ENCODE measurements around the gene DCANP1.
"Not testable (repeated sequence)": the region's sequence is repeated elsewhere in the genome, so short reads cannot be mapped to it uniquely, and the experiment has no call there.

DCANP1 gene

DNA sequence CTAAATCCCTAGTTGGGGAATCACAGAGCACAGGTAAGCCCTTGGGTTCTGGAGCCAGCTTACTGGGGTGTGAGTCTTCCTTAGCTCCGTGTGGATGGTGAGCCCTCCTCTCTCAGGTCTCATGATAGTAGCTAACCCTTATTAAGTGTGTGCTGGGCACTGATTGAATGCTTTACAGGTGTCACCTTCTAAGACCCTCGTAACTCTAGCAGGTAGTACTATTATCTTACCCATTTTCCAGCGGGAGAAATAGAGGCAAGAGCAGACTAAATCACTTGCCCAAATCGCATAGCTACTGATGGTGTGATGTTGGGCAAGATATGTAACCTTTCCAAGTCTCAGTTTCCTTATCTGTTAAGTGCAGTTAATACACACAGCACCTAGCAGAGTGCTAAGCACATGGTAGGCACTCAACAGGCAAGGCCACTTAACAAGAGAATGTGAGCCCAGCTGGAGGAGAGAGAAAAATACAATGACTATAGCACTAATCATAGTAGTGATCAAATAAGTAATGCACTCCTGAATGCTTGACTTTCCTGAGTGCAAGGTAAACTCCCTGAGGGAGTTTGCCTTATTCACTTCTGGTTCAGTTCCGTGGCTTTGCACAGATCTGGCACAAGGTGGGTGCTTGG is at the start of gene DCANP1:
DCANP1 (minus strand) TSS at position 51 of the 632 bp plus-strand sequence. CDS start 240 bp downstream, outside the sequence.
- DNase-seq (ENCODE audit: low spot score) = no peak

- DNase-seq (ENCODE audit: low spot score) = not testable (repeated sequence)
These were observed 48.4 kb upstream of the DCANP1 start for GRCh38 chr5:135495531-135495930.

GRCh38 chr5:135494196-135494595 is 47.0 kb upstream of the DCANP1 start:
- no peak for DNase-seq (ENCODE audit: low spot score)

GRCh38 chr5:135493406-135494180 is 46.4 kb upstream of the DCANP1 start:
- no peak for DNase-seq (ENCODE audit: low spot score)

- DNase-seq (ENCODE audit: low spot score) = no peak
These were observed 45.1 kb upstream of the DCANP1 start for GRCh38 chr5:135492319-135492626.

- DNase-seq (ENCODE audit: low spot score) = no peak
These were observed 44.6 kb upstream of the DCANP1 start for GRCh38 chr5:135491552-135492318.

GRCh38 chr5:135491038-135491551 is 43.9 kb upstream of the DCANP1 start:
- DNase-seq (ENCODE audit: low spot score) = no peak

DNA sequence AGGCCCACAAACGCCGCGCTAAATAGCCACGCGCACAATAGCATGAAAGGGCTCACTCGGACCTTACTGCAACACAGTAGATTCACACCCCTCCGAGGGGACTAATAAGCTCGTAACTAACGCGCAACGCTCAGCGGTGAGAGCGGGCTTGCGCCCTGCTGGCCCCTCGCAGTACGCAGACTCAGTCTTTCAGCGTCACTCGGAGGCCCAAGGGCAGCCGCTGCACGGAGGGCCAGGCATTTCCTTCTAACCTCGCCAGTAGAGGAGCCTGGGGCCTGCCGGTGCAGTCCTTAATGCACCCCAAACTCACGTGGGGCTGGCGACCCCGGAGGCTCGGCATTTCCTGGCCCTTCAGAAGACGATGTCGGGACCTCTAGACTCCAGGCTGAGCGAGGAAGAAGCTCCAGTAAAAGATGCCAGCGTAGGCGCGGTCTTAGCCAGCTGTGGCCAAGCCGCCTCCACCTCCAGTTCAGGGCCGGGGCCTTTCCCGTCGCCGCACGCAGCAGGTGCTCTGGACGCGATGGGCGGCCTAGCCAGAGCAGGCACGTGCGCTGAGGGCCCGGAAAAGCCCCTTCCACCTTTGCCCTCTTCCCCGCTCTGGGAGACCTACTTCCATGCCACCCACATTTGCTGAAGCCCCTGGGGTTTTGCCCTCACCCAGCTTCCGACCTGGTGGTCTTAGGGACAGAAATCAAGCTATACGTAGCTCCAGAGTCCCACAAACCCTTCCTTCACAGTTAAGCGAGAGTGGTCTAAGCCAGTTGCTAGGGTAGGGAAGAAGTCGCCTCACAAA is 43.3 kb upstream of the DCANP1 start:
- DNase-seq (ENCODE audit: low spot score) = no peak

DNA sequence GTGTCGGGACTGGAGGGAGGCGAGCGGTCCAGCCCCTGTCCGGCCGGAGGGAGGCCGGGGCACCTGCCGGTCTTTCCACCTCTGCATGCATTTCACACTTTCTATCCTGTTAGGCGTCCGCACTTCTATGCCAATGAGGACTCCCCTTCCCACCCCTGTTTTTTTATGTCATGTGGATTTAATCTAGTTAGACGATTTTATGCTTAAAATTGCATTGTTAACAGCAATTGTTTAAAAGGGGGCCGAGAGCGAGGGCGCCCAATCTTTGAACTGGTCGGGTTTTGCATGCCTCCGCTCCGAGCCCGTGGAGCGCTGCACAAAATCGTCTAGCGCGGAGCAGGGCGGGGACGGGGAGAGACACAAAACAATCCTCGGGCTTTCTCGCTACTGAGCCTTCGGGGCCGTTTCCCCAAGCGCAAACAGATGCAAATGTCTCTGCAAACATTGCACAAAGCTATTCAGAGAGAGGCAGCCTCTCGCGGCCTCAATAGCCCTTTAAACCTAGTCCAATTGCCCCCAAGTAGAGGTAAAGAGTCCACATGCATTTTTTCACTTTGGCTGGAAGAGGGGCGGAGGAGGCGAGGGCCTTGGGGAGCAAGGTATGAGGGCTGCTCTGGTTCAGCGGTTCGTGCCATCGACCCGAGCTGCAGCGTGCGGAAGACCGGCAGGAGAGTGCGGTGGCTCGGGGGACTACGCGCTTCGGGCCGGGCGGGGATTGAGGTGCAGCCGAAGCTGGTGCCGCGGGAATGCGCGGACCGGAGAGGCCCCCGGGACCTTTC is 42.5 kb upstream of the DCANP1 start:
- no peak for DNase-seq (ENCODE audit: low spot score)

DNA sequence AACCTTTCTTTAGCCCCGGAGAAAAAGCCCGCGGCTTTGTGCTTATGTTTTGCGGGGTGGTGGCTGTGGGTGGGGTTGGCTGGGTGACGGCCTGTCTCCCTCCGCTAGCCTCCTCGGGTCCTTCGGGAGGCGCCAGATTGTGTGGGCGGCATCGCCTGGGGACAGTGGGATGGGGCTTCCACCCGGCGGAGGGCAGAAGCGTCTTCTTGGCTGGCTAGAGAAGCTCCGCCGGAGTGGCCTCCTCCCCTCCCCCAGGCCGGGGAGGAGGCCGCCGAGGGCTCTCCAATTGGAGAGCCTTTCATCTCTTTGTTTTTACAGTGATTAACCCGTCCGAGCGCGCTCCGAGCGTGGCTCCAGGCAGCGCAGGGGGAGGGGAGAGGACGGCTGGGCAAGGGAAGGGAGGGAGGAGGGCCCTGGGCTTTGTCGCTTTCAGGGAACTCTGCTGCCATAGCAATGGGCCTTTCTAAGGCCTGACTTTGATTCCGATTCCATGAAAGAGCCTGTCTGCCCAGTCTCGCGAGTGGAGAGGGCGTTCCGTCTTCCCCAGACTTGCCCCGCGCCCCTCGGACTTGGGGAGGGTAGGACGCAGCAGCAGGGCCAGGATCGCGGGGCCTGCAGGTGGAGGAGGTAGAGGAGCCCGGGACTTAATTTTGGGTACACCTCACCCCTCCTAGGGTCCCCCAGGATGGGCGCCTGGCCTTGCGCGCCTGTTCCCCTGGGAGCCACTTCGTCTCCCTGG is 41.7 kb upstream of the DCANP1 start:
- no peak for DNase-seq (ENCODE audit: low spot score)

DNA sequence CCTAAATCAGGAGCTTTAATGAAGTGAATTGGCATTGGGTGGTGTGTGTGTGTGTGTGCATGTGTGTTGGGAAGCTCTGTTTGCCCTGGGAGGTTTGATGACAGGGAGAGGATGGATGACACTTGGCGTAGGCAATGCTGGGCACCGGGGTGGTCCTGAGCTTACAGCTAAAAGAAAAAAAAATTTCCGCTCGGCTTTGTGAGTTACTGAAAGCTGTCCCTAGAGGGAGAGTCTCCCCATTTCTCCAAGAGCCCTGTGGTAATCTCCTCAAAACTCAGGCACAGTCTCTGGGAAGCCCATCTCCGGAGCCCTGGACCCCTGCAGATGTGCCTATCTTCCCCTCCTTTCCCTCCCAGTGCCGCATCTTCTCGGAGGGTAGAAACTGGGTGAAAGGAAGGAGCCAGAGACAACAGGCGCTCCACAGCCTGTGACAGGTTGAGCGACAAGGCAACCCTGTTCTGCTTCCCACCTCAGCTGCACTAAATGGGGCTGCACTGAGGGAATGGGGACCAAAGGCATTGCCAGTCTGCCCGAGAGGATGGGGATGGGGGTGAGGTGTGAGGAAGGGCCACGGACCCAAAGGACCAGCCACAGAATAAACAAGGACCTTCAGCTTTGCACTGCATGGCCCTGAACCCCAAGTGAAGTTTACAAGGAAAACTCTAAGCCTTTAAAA is 40.8 kb upstream of the DCANP1 start:
- DNase-seq (ENCODE audit: low spot score) = no peak

DNA sequence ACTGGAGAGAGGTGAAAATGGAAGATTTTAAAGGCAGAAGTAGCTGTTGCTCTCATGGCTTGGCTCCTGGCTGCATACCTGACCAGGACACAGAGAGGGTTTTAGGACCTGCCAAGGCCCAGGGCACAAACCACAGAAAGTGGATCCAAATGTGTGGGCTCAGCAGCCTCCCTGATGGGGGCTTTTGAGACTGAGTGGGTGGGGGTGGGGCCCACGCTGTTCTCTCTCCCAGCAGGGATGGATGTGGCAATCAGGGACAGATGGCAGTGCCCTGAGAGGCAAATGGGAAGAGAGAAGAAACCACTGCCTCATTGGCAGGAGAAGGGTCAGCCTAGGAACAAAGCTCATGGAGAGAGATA is 39.9 kb upstream of the DCANP1 start:
- DNase-seq (ENCODE audit: low spot score) = no peak

DNA sequence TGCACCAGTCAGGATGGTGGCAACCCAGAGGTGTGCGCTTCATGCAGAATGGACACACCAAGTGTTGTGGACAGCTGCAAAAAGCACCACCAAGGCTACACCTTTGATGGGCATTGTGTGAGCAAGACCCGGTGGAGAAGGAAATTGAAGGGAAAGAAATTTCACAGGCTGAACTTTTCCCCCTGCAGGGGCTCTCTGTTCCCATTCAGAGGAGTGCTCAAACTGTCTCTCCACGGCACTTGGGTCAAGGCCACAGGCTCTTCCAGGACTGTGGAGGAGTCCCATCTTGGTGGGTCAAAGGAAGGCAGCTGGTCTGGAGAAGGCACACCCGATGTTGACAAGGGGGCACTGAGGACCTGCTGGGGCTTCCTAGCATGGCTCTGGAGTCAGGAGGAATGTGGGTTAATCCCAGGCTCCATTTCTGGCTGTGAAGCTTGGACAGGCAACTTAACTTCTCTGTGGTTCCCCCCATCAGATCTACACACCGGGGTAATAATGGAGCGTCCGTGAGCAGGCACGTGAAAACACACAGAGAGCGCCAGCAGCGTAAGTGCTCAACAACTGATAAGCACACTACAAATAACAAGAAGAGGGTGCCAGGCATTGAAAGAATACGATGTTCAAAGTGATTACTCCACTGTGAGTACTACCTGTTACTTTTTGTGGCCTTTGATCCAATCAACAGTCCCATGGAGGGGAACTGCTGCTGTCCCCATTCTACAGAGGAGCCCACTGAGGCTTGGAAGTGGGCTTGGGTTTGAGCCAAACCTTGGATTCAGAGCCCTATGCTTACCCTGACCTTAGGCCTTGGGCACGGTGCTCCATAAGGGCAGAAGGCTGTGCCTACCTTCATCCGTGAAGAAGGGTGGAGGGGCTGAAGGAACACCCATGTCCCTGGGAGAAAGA is 39.2 kb upstream of the DCANP1 start:
- DNase-seq (ENCODE audit: low spot score) = no peak

- DNase-seq (ENCODE audit: low spot score) = no peak
These were observed 37.5 kb upstream of the DCANP1 start for GRCh38 chr5:135484674-135485086.

- DNase-seq (ENCODE audit: low spot score) = no peak
These were observed 36.1 kb upstream of the DCANP1 start for GRCh38 chr5:135483254-135483653.

- no peak for DNase-seq (ENCODE audit: low spot score)
These were observed 35.3 kb upstream of the DCANP1 start for GRCh38 chr5:135482381-135482933.

GRCh38 chr5:135481909-135482311 is 34.8 kb upstream of the DCANP1 start:
- no peak for DNase-seq (ENCODE audit: low spot score)

- no peak for DNase-seq (ENCODE audit: low spot score)
These were observed 34.2 kb upstream of the DCANP1 start for GRCh38 chr5:135481387-135481786.

- no peak for DNase-seq (ENCODE audit: low spot score)
These were observed 33.4 kb upstream of the DCANP1 start for GRCh38 chr5:135480511-135480910.

All from hematopoietic multipotent progenitor cell treated with erythropoietin and hydrocortisone succinate and interleukin-3 and kit ligand, for 17 days (in vitro differentiated cells).